ENCODE data around the gene MORC1.

Gene MORC1

DNA sequence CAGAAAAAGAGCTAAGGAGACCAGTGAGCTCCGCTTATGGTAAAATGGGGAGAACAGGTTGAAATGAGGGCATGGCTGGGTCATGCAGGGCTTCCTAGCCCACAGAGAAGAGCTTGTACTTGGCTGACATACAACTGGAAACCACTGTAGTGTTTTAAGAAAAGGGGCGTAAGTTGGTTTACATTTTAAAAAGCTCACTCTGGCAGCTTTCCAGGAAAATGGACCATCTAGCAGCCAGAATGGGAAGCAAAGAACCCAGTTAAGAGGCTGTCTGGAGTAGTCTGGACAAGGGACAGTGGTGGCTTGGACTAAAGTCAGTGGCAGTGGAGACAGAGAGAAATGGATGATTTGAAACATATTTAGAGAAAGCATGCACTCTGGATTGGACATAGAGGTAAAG, 1.9 kb downstream of the MORC1 start:
- no peak for DNase-seq (ENCODE audit: extremely low read depth, insufficient read length)
- H3K4me3 ChIP-seq (replicated peaks; ENCODE audit: low read depth, low read length), result no peak overlapping the region
- no peaks in the 10 kb centered on the region for H3K36me3 ChIP-seq (ENCODE audit: control insufficient read depth, insufficient read depth, low read length)
- TF ChIP-seq, protein P1, sequence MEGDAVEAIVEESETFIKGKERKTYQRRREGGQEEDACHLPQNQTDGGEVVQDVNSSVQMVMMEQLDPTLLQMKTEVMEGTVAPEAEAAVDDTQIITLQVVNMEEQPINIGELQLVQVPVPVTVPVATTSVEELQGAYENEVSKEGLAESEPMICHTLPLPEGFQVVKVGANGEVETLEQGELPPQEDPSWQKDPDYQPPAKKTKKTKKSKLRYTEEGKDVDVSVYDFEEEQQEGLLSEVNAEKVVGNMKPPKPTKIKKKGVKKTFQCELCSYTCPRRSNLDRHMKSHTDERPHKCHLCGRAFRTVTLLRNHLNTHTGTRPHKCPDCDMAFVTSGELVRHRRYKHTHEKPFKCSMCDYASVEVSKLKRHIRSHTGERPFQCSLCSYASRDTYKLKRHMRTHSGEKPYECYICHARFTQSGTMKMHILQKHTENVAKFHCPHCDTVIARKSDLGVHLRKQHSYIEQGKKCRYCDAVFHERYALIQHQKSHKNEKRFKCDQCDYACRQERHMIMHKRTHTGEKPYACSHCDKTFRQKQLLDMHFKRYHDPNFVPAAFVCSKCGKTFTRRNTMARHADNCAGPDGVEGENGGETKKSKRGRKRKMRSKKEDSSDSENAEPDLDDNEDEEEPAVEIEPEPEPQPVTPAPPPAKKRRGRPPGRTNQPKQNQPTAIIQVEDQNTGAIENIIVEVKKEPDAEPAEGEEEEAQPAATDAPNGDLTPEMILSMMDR (IDR thresholded peaks at IDR 0.05; ENCODE audit: insufficient read depth, low read length, poor library complexity, severe bottlenecking), result no peak
- no peaks in the 10 kb centered on the region; the same call in 1 of the 2 replicates for H3K27me3 ChIP-seq (replicated peaks; ENCODE audit: control insufficient read depth, insufficient read depth, low read length)

DNA sequence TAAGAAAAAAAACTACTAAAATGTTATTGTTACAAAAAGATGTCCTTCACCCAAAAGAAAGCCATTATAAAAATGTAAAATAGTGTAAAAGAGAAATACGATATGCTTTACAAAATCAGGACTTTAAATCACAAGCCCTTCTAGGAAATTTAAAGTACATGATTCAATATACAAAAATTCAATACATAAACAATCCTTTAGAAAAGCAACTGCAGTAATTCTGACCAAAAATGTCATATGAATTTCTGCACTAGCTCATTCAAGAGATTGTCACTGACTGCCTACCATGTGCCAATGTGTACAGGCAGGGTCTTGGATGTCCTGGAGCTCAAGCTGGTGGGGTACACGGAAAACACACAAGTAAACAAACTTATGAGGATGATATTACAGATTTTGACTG, 2.5 kb downstream of the MORC1 start:
- Histone ChIP-seq H3K4me3 (replicated peaks; ENCODE audit: low read depth, low read length) (no peak overlapping the region), H3K27me3 (replicated peaks; ENCODE audit: control insufficient read depth, insufficient read depth, low read length) (no peaks in the 10 kb centered on the region; the same call in 1 of the 2 replicates), H3K36me3 (ENCODE audit: control insufficient read depth, insufficient read depth, low read length) (no peaks in the 10 kb centered on the region)
- DNase-seq (ENCODE audit: extremely low read depth, insufficient read length), result no peak
- TF ChIP-seq, protein P1 (IDR thresholded peaks at IDR 0.05; ENCODE audit: insufficient read depth, low read length, poor library complexity, severe bottlenecking), result no peak

DNA sequence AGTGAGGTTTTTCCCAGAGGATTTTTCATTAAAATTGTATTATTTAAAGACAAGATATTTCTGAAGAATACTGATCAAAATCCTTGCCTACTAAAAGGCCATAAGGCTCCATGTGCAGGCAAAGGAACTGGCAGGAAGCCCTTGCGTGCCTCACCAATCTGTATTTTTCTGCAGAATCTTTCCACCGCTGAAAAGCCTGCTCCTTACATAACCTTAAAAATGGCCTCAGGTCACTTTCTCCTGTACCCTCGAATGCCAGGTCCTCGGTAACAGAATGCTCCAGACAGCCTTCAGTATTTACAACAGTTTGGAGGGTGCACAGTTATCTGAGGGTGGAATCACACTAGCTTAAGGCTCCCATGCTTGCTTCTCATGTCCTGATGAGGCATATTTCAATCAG, 3.2 kb downstream of the MORC1 start:
- Histone ChIP-seq H3K27me3 (replicated peaks; ENCODE audit: control insufficient read depth, insufficient read depth, low read length) (no peaks in the 10 kb centered on the region; the same call in 1 of the 2 replicates), H3K4me3 (replicated peaks; ENCODE audit: low read depth, low read length) (no peak overlapping the region), H3K36me3 (ENCODE audit: control insufficient read depth, insufficient read depth, low read length) (no peaks in the 10 kb centered on the region)
- DNase-seq (ENCODE audit: extremely low read depth, insufficient read length), result no peak
- TF ChIP-seq, protein P1 (IDR thresholded peaks at IDR 0.05; ENCODE audit: insufficient read depth, low read length, poor library complexity, severe bottlenecking), result no peak

DNA sequence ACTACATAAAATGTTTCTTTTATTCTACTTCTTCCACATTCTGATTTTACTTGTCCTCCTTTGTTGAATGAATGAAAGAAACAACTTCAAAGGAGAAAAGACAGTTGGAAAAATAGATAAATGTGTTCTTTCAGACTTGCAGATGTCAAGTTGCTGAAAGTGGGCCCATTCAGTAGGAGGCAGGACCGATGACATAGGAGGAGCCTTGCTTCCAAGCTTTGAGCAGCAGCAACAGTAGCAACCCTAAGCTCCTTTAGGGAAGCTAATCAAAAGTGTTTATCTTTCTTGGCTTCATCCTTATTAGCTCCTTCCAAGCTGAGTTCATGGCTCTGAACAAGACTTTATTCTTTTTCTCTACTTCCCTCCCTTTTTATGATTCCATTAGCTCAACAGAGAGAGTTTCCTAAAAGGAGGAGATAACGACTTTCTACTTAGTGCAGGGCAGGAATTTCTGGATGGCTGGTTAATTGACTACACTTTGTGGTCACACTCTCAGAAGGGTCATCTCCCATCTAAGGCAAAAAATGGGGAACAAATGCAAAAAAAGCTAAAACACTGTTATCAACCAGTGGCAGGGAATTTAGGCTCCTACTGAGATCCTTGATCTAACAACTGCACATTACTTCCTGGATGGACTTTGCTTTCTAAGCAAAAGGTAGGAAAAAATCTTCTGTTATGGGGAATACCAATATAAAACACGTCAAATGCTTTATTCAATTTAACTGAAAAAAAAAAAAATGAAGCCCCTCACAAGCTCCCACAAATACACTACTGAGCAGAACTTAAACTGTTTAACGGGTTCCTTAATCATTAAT, 4.8 kb downstream of the MORC1 start:
- no peaks in the 10 kb centered on the region for H3K36me3 ChIP-seq (ENCODE audit: control insufficient read depth, insufficient read depth, low read length)
- H3K4me3 ChIP-seq (replicated peaks; ENCODE audit: low read depth, low read length), result no peak overlapping the region
- no peak for DNase-seq (ENCODE audit: extremely low read depth, insufficient read length)
- no peaks in the 10 kb centered on the region; the same call in 1 of the 2 replicates for H3K27me3 ChIP-seq (replicated peaks; ENCODE audit: control insufficient read depth, insufficient read depth, low read length)
- TF ChIP-seq, protein P1 (IDR thresholded peaks at IDR 0.05; ENCODE audit: insufficient read depth, low read length, poor library complexity, severe bottlenecking), result no peak

DNA sequence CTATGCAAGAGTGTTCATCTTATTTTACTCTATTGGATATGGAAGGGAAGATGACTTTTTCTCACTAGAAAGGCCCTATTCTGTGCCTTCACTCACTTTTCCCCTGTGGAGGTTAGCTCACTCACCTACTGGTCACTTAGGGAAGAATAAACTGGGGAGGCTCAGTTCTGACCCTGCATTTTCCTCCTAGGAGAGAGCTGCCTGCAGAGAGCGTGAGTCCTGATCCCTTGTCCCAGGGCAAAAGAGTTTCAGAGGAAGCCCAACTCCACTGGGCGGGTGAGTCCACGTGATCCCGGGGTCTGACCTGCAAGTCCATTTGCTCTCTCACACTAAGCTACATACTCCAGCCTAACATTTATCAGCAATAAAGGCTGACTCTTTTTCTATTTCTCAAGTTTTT, 8.4 kb downstream of the MORC1 start:
- no peak for DNase-seq (ENCODE audit: extremely low read depth, insufficient read length)
- Histone ChIP-seq H3K27me3 (replicated peaks; ENCODE audit: control insufficient read depth, insufficient read depth, low read length) (no peaks in the 10 kb centered on the region), H3K36me3 (ENCODE audit: control insufficient read depth, insufficient read depth, low read length) (no peaks in the 10 kb centered on the region), H3K4me3 (replicated peaks; ENCODE audit: low read depth, low read length) (no peak overlapping the region)
- TF ChIP-seq, protein P1 (IDR thresholded peaks at IDR 0.05; ENCODE audit: insufficient read depth, low read length, poor library complexity, severe bottlenecking), result no peak

All from GM06990 (cell line).